Mesothelial cell of epicardium (in vitro differentiated cells): Measurements from ENCODE around the gene SLC1A7. TPM values are rescaled to one million over a fixed set of nuclear protein-coding genes. Genes with fewer than 3 reads are reported as not detected.

Experiments used
- DNase-seq, 2 experiments: peaks; one replicate each; pipeline ENCODE4 v3.0.0; 2021; ENCODE audit warnings: low spot score in 2 of 2; ENCODE audit not compliant: unreplicated experiment in 2 of 2
- H3K27ac Mint-ChIP-seq: 2 replicates; pipeline ENCODE4 v1.8.0; 2021; ENCODE audit warnings: mixed read lengths
- H3K27me3 Mint-ChIP-seq: 2 replicates; pipeline ENCODE4 v1.8.0; 2021; ENCODE audit warnings: low read depth, mixed read lengths
- H3K36me3 Mint-ChIP-seq: 2 replicates; pipeline ENCODE4 v1.8.0; 2021; ENCODE audit warnings: mixed read lengths
- H3K4me1 Mint-ChIP-seq: 2 replicates; pipeline ENCODE4 v1.8.0; 2021; ENCODE audit warnings: mixed read lengths
- H3K4me3 Mint-ChIP-seq: 2 replicates; pipeline ENCODE4 v1.8.0; 2021; ENCODE audit warnings: mild to moderate bottlenecking, moderate library complexity, mixed read lengths
- H3K9me3 Mint-ChIP-seq: 2 replicates; pipeline ENCODE4 v1.8.0; 2021; ENCODE audit warnings: mixed read lengths
- total RNA-seq: library from RNA; stranded (reverse); gene quantifications from 3 replicates; pipeline ENCODE4 v1.2.1, GENCODE V29; 2021
- TF ChIP-seq, protein P1 (sequence below): fragments of 200-600 bp; sonication (generic); IDR thresholded peaks from one replicate; pipeline ENCODE4 v1.5.0; 2021; ENCODE audit warnings: antibody characterized with exemption; ENCODE audit not compliant: unreplicated experiment

SLC1A7 gene
- total RNA-seq, 1 donor from 2014 or later: not detected

DNA sequence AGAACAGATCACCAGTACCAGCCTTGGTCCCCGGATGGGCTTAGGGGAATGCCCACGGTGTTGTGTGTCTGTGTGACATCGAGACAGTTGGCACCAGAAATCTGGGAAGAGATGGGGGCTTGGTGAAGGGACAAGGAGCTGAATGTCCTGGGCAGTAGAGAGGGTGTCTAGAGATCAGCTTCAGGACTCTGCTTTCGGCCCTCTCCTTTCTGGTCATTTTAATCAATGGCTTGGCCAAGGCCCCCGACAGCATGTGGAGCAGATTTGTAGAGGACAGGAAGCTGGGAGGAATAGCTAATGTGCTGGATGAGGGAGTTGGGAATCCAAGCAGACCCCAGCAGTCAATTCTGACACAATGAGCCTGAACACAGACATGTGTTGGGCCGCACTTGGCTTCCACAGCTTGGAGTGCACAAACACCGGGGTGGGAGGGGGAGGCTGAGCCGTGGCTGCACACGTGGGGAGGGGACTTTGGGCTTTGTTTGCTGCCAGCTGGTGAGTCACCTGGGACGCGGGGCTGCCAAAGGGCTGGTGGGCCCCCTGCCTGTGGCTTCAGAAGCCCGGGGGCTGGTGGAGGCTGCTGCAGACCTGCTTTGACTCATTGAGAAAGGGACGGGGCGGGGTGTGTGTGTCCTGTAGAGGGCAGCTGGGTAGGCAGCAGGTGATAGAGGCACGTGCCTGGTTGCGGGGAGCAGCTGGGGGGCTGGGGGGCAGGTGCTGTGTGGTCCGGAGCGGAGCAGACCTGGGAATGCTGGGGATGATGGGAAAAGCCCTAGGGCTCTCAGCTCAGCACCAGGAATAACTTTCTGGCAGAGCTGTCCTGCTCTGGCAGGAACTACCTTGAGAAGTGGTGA is 20.9 kb downstream of the SLC1A7 start:
- H3K27me3 Mint-ChIP-seq: peaks cover 27% of the 10 kb centered on the region
- no peak overlapping the region for H3K27ac Mint-ChIP-seq
- peaks cover 25% of the 10 kb centered on the region for H3K4me1 Mint-ChIP-seq
- no peaks in the 10 kb centered on the region for H3K36me3 Mint-ChIP-seq
- H3K9me3 Mint-ChIP-seq: no peaks in the 10 kb centered on the region
- H3K4me3 Mint-ChIP-seq: no peak overlapping the region
- DNase-seq: no peak
- TF ChIP-seq, protein P1, sequence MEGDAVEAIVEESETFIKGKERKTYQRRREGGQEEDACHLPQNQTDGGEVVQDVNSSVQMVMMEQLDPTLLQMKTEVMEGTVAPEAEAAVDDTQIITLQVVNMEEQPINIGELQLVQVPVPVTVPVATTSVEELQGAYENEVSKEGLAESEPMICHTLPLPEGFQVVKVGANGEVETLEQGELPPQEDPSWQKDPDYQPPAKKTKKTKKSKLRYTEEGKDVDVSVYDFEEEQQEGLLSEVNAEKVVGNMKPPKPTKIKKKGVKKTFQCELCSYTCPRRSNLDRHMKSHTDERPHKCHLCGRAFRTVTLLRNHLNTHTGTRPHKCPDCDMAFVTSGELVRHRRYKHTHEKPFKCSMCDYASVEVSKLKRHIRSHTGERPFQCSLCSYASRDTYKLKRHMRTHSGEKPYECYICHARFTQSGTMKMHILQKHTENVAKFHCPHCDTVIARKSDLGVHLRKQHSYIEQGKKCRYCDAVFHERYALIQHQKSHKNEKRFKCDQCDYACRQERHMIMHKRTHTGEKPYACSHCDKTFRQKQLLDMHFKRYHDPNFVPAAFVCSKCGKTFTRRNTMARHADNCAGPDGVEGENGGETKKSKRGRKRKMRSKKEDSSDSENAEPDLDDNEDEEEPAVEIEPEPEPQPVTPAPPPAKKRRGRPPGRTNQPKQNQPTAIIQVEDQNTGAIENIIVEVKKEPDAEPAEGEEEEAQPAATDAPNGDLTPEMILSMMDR: no peak

DNA sequence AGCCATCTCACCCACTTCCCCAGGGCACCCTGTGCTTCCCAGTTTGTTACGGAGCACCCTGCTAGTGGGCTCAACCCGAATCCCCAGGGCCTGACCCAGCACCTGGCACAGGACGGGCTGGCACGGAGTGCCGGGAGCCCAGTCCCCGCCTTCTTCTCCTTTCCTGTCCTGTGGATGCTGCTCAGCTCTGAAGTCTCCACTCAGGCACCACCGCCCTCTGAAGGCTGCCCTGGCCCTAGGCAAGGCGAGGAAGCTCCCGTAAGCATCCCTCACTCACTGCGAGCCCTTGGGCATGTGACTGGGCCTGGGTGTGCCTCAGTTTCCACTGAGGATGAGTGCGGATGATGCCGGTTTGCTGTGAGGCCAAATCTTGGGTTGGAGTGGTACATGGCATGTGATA is 21.8 kb downstream of the SLC1A7 start:
- Mint-ChIP-seq H3K36me3 (no peaks in the 10 kb centered on the region), H3K4me1 (peaks cover 32% of the 10 kb centered on the region), H3K27me3 (peaks cover 29% of the 10 kb centered on the region), H3K9me3 (no peaks in the 10 kb centered on the region), H3K4me3 (no peak overlapping the region), H3K27ac (no peak overlapping the region)
- no peak for DNase-seq
- TF ChIP-seq, protein P1: no peak

- no peak overlapping the region for H3K27ac Mint-ChIP-seq
- no peak overlapping the region for H3K4me3 Mint-ChIP-seq
- no peak for DNase-seq
- no peaks in the 10 kb centered on the region for H3K36me3 Mint-ChIP-seq
- H3K27me3 Mint-ChIP-seq: peaks cover 48% of the 10 kb centered on the region
- peaks cover 18% of the 10 kb centered on the region for H3K4me1 Mint-ChIP-seq
- H3K9me3 Mint-ChIP-seq: no peaks in the 10 kb centered on the region
- TF ChIP-seq, protein P1: no peak
Observed at GRCh38 chr1:53117836-53118235, 24.6 kb downstream of the SLC1A7 start.

- H3K9me3 Mint-ChIP-seq: no peaks in the 10 kb centered on the region
- peaks cover 18% of the 10 kb centered on the region for H3K4me1 Mint-ChIP-seq
- peaks cover 52% of the 10 kb centered on the region for H3K27me3 Mint-ChIP-seq
Observed at GRCh38 chr1:53116933-53117600, 25.4 kb downstream of the SLC1A7 start.

DNA sequence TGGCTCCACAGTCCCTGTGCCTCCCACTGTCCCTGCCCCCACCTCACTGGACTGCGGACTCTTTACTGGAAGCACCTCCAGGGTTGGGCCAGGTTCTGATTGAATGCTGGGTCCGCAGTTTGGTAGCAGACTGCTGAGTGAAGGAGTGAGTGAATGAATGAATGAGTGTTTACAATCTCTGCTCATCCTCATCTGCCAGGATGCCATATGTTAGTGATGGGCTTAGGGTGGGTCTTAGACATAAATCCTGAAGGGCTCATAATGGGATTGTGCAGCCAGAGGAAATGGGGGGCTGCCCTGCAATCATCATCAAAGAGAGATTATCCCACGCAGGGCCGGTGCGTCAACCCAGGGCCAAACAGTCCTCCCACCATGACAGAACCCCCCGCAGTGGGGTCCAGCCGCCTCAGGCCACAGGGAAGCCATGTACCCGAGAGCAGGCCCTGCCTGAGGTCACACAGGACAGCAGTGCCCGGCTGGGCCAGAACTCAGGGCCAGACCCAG is 26.1 kb downstream of the SLC1A7 start:
- no peak for DNase-seq
- no peak overlapping the region for H3K4me3 Mint-ChIP-seq
- peaks cover 13% of the 10 kb centered on the region for H3K4me1 Mint-ChIP-seq
- H3K27me3 Mint-ChIP-seq: peaks cover 54% of the 10 kb centered on the region
- TF ChIP-seq, protein P1: no peak
- H3K27ac Mint-ChIP-seq: peak overlapping the region; percentile 9
- no peaks in the 10 kb centered on the region for H3K9me3 Mint-ChIP-seq
- H3K36me3 Mint-ChIP-seq: no peaks in the 10 kb centered on the region

More at GRCh38 chr1:53116933-53117600, 25.4 kb downstream of the SLC1A7 start:
- Mint-ChIP-seq H3K27ac (no peak overlapping the region), H3K36me3 (no peaks in the 10 kb centered on the region), H3K4me3 (no peak overlapping the region)
- DNase-seq: no peak
- TF ChIP-seq, protein P1: no peak
